Activated B cell treated with CpG ODN at 0.5 μM for 24 hours (primary cell): ENCODE measurements around the gene TRIM41. TPM values are rescaled to one million over a fixed set of nuclear protein-coding genes. Genes with fewer than 3 reads are reported as not detected.
A peak's percentile ranks its signal among the peaks of the same experiment; 100 is the strongest.

Experiments used
- ATAC-seq: fragments of 200-7000 bp; cut with Tn5 transposase; one replicate; pipeline ENCODE4 v1.10.0; 2021; ENCODE audit warnings: low read depth, mild to moderate bottlenecking, moderate library complexity
- CTCF ChIA-PET: fragments of 350-600 bp; sonication (Branson Sonifier 250); formaldehyde crosslinking; loops from one replicate; lab custom pipeline; 2021; ENCODE audit warnings: antibody characterized with exemption; lab: Charles Lee
- POLR2A ChIA-PET: fragments of 350-600 bp; sonication (Branson Sonifier 250); formaldehyde crosslinking; loops from one replicate; lab custom pipeline; 2021; ENCODE audit warnings: antibody characterized with exemption; lab: Charles Lee
- DNase-seq: peaks from one replicate; pipeline ENCODE4 v3.0.0; 2022
- H3K27ac Mint-ChIP-seq: one replicate; pipeline ENCODE4 v1.8.0; 2020; ENCODE audit warnings: mixed read lengths
- H3K27me3 Mint-ChIP-seq: one replicate; pipeline ENCODE4 v1.8.0; 2021; ENCODE audit warnings: mixed read lengths
- H3K36me3 Mint-ChIP-seq: one replicate; pipeline ENCODE4 v1.8.0; 2021; ENCODE audit warnings: low read depth, mixed read lengths
- H3K4me1 Mint-ChIP-seq: one replicate; pipeline ENCODE4 v1.8.0; 2021; ENCODE audit warnings: mixed read lengths
- H3K4me3 Mint-ChIP-seq: one replicate; pipeline ENCODE4 v1.8.0; 2020; ENCODE audit warnings: mild to moderate bottlenecking, mixed read lengths
- H3K9me3 Mint-ChIP-seq: one replicate; pipeline ENCODE4 v1.8.0; 2020; ENCODE audit warnings: mixed read lengths
- intact Hi-C: fragments of 100-400 bp; cut with micrococcal nuclease; formaldehyde crosslinking; loops from one replicate; pipeline ENCODE4 v1.15.1; 2024
- total RNA-seq: library from RNA; stranded (reverse); gene quantifications from 2 replicates; pipeline ENCODE4 v1.2.3, GENCODE V29; 2022
- TF ChIP-seq, protein P1 (sequence below): fragments of 200-600 bp; IDR thresholded peaks from one replicate; pipeline ENCODE4 v1.8.0; 2022; ENCODE audit warnings: antibody characterized with exemption, mild to moderate bottlenecking

TRIM41 gene
- total RNA-seq, 1 donor from 2014 or later, result 39.6 TPM

DNA sequence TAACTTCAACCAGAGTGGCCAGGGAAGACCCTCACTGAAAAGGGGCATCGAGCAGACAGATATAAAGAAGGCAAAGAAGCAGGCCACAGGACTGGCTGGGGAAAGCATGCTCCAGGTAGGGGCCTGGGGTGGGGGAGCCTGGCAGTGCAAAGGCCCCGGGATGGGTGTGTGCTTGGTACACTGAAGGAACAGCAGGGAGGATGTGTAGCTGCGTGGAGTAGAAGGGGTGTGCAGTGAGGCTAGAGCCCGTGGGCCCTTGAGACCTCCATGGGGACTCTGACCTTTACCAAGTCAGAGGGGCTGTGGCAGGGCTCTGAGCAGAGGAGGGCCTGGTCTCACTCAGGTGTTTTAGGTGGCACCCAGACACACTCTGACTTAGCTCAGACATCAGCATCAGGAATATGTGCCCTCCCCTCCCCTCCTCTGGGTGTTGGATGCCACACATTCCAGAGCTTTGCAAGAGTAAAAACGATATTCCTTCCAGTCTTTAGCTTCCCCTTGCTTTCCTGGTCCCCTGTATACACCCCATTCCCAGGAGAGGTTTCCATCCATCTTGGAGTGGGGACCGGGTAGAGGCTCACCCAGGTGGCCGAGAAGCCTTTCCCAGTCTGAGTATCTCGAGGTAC, 25.6 kb upstream of the TRIM41 start:
- Mint-ChIP-seq H3K4me3 (no peak overlapping the region), H3K27me3 (no peaks in the 10 kb centered on the region), H3K27ac (no peak overlapping the region), H3K4me1 (peaks cover 35% of the 10 kb centered on the region), H3K36me3 (no peaks in the 10 kb centered on the region), H3K9me3 (no peaks in the 10 kb centered on the region)
- CTCF ChIA-PET, result interaction anchor here (0.7 to 1.4 kb wide), 2 partner anchors 8 to 9 kb away, joined by 3 to 5 read pairs; no protein-coding TSS in a partner anchor
- DNase-seq, result no peak
- TF ChIP-seq, protein P1, sequence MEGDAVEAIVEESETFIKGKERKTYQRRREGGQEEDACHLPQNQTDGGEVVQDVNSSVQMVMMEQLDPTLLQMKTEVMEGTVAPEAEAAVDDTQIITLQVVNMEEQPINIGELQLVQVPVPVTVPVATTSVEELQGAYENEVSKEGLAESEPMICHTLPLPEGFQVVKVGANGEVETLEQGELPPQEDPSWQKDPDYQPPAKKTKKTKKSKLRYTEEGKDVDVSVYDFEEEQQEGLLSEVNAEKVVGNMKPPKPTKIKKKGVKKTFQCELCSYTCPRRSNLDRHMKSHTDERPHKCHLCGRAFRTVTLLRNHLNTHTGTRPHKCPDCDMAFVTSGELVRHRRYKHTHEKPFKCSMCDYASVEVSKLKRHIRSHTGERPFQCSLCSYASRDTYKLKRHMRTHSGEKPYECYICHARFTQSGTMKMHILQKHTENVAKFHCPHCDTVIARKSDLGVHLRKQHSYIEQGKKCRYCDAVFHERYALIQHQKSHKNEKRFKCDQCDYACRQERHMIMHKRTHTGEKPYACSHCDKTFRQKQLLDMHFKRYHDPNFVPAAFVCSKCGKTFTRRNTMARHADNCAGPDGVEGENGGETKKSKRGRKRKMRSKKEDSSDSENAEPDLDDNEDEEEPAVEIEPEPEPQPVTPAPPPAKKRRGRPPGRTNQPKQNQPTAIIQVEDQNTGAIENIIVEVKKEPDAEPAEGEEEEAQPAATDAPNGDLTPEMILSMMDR, result no peak
- intact Hi-C loops, result no loop called here
- POLR2A ChIA-PET, result interaction anchor here (1.6 to 12.3 kb wide), 3 partner anchors 8 to 25 kb away, joined by 8 to 317 read pairs (median 21); partner anchors contain the start of gene TRIM41
- ATAC-seq, result no peak

DNA sequence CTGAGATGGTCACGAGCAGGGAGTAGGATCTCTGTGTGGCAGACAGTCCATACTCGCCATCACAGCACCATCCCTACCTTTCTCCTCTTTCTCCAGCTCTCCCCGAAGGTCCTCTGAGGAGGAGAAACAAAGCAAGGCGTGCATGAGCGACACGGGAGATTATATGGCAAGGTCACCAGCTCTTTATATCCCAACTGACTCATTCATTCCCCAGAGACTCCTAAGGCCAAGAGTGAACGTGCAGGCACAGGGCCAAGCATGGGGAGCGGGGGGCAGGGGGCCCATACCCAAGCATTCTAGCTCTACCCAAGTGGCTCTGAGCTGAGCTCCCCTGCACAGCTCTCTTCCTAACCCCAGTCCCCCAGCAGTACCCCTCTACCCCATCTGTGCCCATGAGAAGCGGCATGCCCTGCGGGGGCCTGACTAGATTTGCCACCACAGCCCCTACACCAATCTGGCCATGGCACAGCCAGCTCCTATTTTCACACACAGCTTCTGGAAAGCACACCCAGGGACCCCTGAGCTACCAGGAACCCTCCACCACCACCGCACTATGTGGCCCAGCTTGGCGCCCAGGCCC, 24.9 kb upstream of the TRIM41 start:
- intact Hi-C loops, result no loop called here
- Mint-ChIP-seq H3K27me3 (no peaks in the 10 kb centered on the region), H3K4me1 (peaks cover 30% of the 10 kb centered on the region), H3K36me3 (no peaks in the 10 kb centered on the region), H3K27ac (no peak overlapping the region), H3K4me3 (no peak overlapping the region), H3K9me3 (no peaks in the 10 kb centered on the region)
- CTCF ChIA-PET, result interaction anchor here (0.7 to 1.4 kb wide), 2 partner anchors 9 to 10 kb away, joined by 3 to 5 read pairs; no protein-coding TSS in a partner anchor
- ATAC-seq, result no peak
- POLR2A ChIA-PET, result interaction anchor here (0.8 to 12.3 kb wide), 5 partner anchors 9 to 46 kb away, joined by 3 to 317 read pairs (median 3); partner anchors contain the start of genes RACK1 and TRIM41
- TF ChIP-seq, protein P1, result no peak
- no peak for DNase-seq

DNA sequence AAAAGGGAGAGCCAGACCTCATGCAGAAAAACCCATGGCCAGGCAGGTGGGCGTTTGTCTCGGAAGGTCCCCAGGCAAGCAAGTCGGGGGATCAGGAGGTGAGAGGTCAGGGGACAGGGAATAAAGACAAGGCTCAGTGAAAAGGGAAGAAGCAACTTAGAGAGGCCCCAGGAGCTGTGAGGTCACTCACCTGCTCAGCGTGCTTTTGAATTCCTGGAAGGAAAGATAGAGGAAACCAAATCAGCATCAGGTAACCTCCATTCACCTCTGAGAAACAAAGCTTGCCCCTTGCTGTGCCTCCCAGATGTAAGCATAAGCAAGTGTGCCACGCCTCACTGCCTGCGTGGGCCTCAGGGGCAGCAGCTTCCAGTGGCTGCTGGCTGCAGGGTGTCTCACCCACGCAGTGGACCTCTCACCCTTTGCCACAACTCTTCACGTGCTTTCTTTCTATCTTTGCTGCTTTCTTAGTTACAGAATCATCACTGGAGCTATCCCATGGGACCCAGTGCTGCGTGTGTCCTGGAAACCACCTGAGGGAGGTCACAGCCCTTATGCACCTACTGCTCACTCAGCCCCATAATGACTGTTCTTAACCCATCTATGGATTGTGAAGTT, 24.1 kb upstream of the TRIM41 start:
- Mint-ChIP-seq H3K4me3 (peak overlapping the region; percentile 5), H3K27me3 (no peaks in the 10 kb centered on the region), H3K9me3 (no peaks in the 10 kb centered on the region), H3K4me1 (peaks cover 33% of the 10 kb centered on the region), H3K27ac (peak overlapping the region; percentile 51), H3K36me3 (no peaks in the 10 kb centered on the region)
- DNase-seq, result no peak
- TF ChIP-seq, protein P1, result no peak
- ChIA-PET POLR2A (interaction anchor here (0.7 to 12.3 kb wide), 8 partner anchors 8 to 63 kb away, joined by 3 to 317 read pairs (median 4); partner anchors contain the start of genes RACK1 and TRIM41), CTCF (interaction anchor here (1.4 kb wide), 1 partner anchor 11 kb away, joined by 5 read pairs; no protein-coding TSS in a partner anchor)
- intact Hi-C loops, result loop anchor here (1.0 kb wide), 1 partner anchor 8 kb away; no protein-coding TSS in a partner anchor
- ATAC-seq, result peak; percentile 94

DNA sequence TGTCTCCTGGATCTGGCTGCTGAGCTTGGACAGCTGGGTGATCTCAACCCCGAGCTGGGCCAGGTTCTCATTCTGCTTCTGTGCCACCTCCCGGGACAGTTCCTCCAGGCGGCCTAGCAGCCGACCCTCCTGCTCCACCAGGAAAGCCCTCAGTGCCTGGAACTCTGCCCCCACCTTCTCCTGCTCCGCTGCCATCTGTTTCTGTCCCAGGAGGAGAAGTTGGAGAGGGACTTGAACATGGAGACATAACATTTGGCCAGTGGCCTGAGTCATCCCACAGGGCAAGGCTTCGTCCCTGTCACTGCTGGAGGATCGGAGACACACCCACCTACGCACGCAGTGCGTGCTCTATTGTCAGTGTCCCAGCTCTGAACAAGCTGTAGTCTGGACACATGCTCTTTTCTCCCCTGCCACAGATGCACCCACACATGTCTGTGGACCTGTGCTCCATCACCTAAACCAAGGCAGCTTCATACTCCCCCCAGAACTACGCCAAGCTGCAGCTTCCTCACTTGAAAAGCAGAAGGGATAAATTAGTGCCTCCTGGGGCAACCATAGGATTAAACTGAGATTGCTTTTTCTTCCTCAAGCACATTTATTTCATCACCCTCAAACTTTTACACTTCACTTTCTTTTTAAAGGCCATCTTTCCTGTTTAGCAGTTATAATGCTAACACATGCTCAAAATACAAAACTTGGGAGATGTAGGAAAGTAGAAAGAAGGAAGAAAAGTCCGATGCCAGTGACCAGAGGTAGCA, 23.0 kb upstream of the TRIM41 start:
- ATAC-seq, result no peak
- no peak overlapping the region for H3K4me3 Mint-ChIP-seq
- ChIA-PET CTCF (no interaction called here), POLR2A (interaction anchor here (1.3 to 12.3 kb wide), 4 partner anchors 9 to 62 kb away, joined by 6 to 317 read pairs (median 14); partner anchors contain the start of gene TRIM41)
- TF ChIP-seq, protein P1, result no peak
- DNase-seq, result no peak
- no peaks in the 10 kb centered on the region for H3K9me3 Mint-ChIP-seq
- H3K36me3 Mint-ChIP-seq, result no peaks in the 10 kb centered on the region
- peak overlapping the region; percentile 46 for H3K27ac Mint-ChIP-seq
- H3K27me3 Mint-ChIP-seq, result no peaks in the 10 kb centered on the region
- intact Hi-C loops, result loop anchor here (1.0 kb wide), 1 partner anchor 9 kb away; no protein-coding TSS in a partner anchor
- H3K4me1 Mint-ChIP-seq, result peaks cover 36% of the 10 kb centered on the region
